Measurements from ENCODE around the gene MED12L. TPM values are rescaled to one million over a fixed set of nuclear protein-coding genes. Genes with fewer than 3 reads are reported as not detected.

MED12L gene
- total RNA-seq, 2 experiments from 2014 or later = 12.6 to 32.7 TPM

- no peaks in the 10 kb centered on the region for H3K79me2 ChIP-seq (ENCODE audit: insufficient read depth, low read depth, low read length)
- ChIA-PET POLR2A (interaction anchor here (0.6 kb wide), 2 partner anchors 37 to 598 kb away, joined by 3 read pairs; no protein-coding TSS in a partner anchor), CTCF (ENCODE audit: unreplicated experiment) (no interaction called here)
- intact Hi-C loops (cut with micrococcal nuclease; ENCODE audit: unreplicated experiment) = no loop called here
- H3K4me1 ChIP-seq (ENCODE audit: insufficient read depth, low read length, poor library complexity, severe bottlenecking) = no peaks in the 10 kb centered on the region
- no peaks in the 10 kb centered on the region for H3K9me2 ChIP-seq (ENCODE audit: insufficient read depth, low read length)
- H2AFZ ChIP-seq (ENCODE audit: low read length) = no peak overlapping the region
- no peak overlapping the region for H3K4me3 ChIP-seq (ENCODE audit: low read depth, low read length, poor library complexity, severe bottlenecking)
- H3K4me2 ChIP-seq (ENCODE audit: low read length) = no peak overlapping the region
- no peaks in the 10 kb centered on the region for H3K9me3 ChIP-seq (ENCODE audit: low read length)
- no peak for DNase-seq (ENCODE audit: low spot score)
- no peaks in the 10 kb centered on the region for H3K36me3 ChIP-seq (ENCODE audit: insufficient read depth, low read length)
- H4K20me1 ChIP-seq (ENCODE audit: insufficient read depth, low read length) = no peaks in the 10 kb centered on the region
- no peak overlapping the region for H3K27ac ChIP-seq (ENCODE audit: low read depth, low read length, poor library complexity, severe bottlenecking)
- BruUV-seq (replicated peaks) = no TSS peak
- TF ChIP-seq EZH2phosphoT487 (IDR thresholded peaks at IDR 0.05; ENCODE audit: borderline replicate concordance, low read depth, low read length) = no peak
- TF ChIP-seq CTCF (conservative IDR thresholded peaks at IDR 0.05; ENCODE audit: low read length) = no peak
These were observed 119.3 kb downstream of the MED12L start for GRCh38 chr3:151204530-151205402.

GRCh38 chr3:151205482-151205881 lies 120.0 kb downstream of the MED12L start:
- DNase-seq (ENCODE audit: low spot score) = no peak
- H2AFZ ChIP-seq (ENCODE audit: low read length) = no peak overlapping the region
- H3K4me2 ChIP-seq (ENCODE audit: low read length) = no peak overlapping the region
- H3K79me2 ChIP-seq (ENCODE audit: insufficient read depth, low read depth, low read length) = no peaks in the 10 kb centered on the region
- BruUV-seq (replicated peaks) = no TSS peak
- POLR2A ChIA-PET = interaction anchor here (0.6 kb wide), 2 partner anchors 37 to 597 kb away, joined by 3 read pairs; no protein-coding TSS in a partner anchor
- no peaks in the 10 kb centered on the region for H3K4me1 ChIP-seq (ENCODE audit: insufficient read depth, low read length, poor library complexity, severe bottlenecking)
- TF ChIP-seq CTCF (conservative IDR thresholded peaks at IDR 0.05; ENCODE audit: low read length) (no peak), EZH2phosphoT487 (IDR thresholded peaks at IDR 0.05; ENCODE audit: borderline replicate concordance, low read depth, low read length) (no peak)
- no peak overlapping the region for H3K4me3 ChIP-seq (ENCODE audit: low read depth, low read length, poor library complexity, severe bottlenecking)
- intact Hi-C loops (cut with micrococcal nuclease; ENCODE audit: unreplicated experiment) = no loop called here
- H3K9me3 ChIP-seq (ENCODE audit: low read length) = no peaks in the 10 kb centered on the region
- H3K27ac ChIP-seq (ENCODE audit: low read depth, low read length, poor library complexity, severe bottlenecking) = no peak overlapping the region
- no peaks in the 10 kb centered on the region for H4K20me1 ChIP-seq (ENCODE audit: insufficient read depth, low read length)
- CTCF ChIA-PET (ENCODE audit: unreplicated experiment) = no interaction called here
- no peaks in the 10 kb centered on the region for H3K36me3 ChIP-seq (ENCODE audit: insufficient read depth, low read length)
- H3K9me2 ChIP-seq (ENCODE audit: insufficient read depth, low read length) = no peaks in the 10 kb centered on the region

- no peak overlapping the region for H3K27ac ChIP-seq (ENCODE audit: low read depth, low read length, poor library complexity, severe bottlenecking)
- H3K79me2 ChIP-seq (ENCODE audit: insufficient read depth, low read depth, low read length) = no peaks in the 10 kb centered on the region
- no peaks in the 10 kb centered on the region for H3K4me1 ChIP-seq (ENCODE audit: insufficient read depth, low read length, poor library complexity, severe bottlenecking)
- intact Hi-C loops (cut with micrococcal nuclease; ENCODE audit: unreplicated experiment) = no loop called here
- TF ChIP-seq CTCF (conservative IDR thresholded peaks at IDR 0.05; ENCODE audit: low read length) (no peak), EZH2phosphoT487 (IDR thresholded peaks at IDR 0.05; ENCODE audit: borderline replicate concordance, low read depth, low read length) (no peak)
- H3K4me3 ChIP-seq (ENCODE audit: low read depth, low read length, poor library complexity, severe bottlenecking) = no peak overlapping the region
- no peaks in the 10 kb centered on the region for H3K9me3 ChIP-seq (ENCODE audit: low read length)
- no peak overlapping the region for H2AFZ ChIP-seq (ENCODE audit: low read length)
- H3K9me2 ChIP-seq (ENCODE audit: insufficient read depth, low read length) = no peaks in the 10 kb centered on the region
- CTCF ChIA-PET (ENCODE audit: unreplicated experiment) = no interaction called here
- no peaks in the 10 kb centered on the region for H3K36me3 ChIP-seq (ENCODE audit: insufficient read depth, low read length)
- H3K4me2 ChIP-seq (ENCODE audit: low read length) = no peak overlapping the region
- no peaks in the 10 kb centered on the region for H4K20me1 ChIP-seq (ENCODE audit: insufficient read depth, low read length)
- no peak for DNase-seq (ENCODE audit: low spot score)
- POLR2A ChIA-PET = interaction anchor here (0.6 to 0.7 kb wide), 2 partner anchors 157 to 502 kb away, joined by 5 to 6 read pairs; no protein-coding TSS in a partner anchor
- BruUV-seq (replicated peaks) = no TSS peak
These were observed 120.7 kb downstream of the MED12L start for GRCh38 chr3:151206201-151206600.

Measured in OCI-LY7 (cell line).